ENCODE measurements around the gene ACAP2.
"Not testable (repeated sequence)": the region's sequence is repeated elsewhere in the genome, so short reads cannot be mapped to it uniquely, and the experiment has no call there.

ACAP2 gene

GRCh38 chr3:195290643-195291042 lies 152.2 kb downstream of the ACAP2 start:
- not testable (repeated sequence) for H3K9ac ChIP-seq (ENCODE audit: low read length); H3K79me2 ChIP-seq (ENCODE audit: control insufficient read depth, insufficient read depth, low read length, poor library complexity); H2BK5ac ChIP-seq (ENCODE audit: low read depth, low read length, poor library complexity); H3K23ac ChIP-seq (ENCODE audit: low read length); H4K8ac ChIP-seq (ENCODE audit: low read depth, low read length); H2BK12ac ChIP-seq (ENCODE audit: low read length); H3K14ac ChIP-seq (ENCODE audit: low read length); H4K12ac ChIP-seq (ENCODE audit: low read depth, low read length); H2AK5ac ChIP-seq (ENCODE audit: low read length); H3K18ac ChIP-seq (ENCODE audit: low read length); DNase-seq; H3K4me3 ChIP-seq (ENCODE audit: low read depth, low read length); H3K4me1 ChIP-seq (ENCODE audit: control insufficient read depth in 1 of 2, insufficient read depth in 2 of 2, low read length in 2 of 2); H3K4ac ChIP-seq (ENCODE audit: low read depth, low read length); H3K27me3 ChIP-seq (ENCODE audit: insufficient read depth, low read length); H2AFZ ChIP-seq (ENCODE audit: insufficient read depth, low read length, poor library complexity); H3K79me1 ChIP-seq (ENCODE audit: low read length); H3K4me2 ChIP-seq (ENCODE audit: low read length); H3K9me3 ChIP-seq (ENCODE audit: insufficient read depth, low read depth, low read length); H4K91ac ChIP-seq (ENCODE audit: low read depth, low read length); H2BK120ac ChIP-seq (ENCODE audit: insufficient read depth, low read length, poor library complexity); H3K27ac ChIP-seq (ENCODE audit: low read depth, low read length)
- peaks cover 12 to 13% of the 10 kb centered on the region in 2 experiments for H3K36me3 ChIP-seq (ENCODE audit: control insufficient read depth in 1 of 2, insufficient read depth in 2 of 2, low read length in 2 of 2)
- WGBS (ENCODE audit: extremely low coverage, insufficient coverage, insufficient read length) = no CpG with 5 or more reads among the region's 5 CpGs

- Histone ChIP-seq H3K79me1 (ENCODE audit: low read length) (no peaks in the 10 kb centered on the region), H3K14ac (ENCODE audit: low read length) (no peak overlapping the region), H3K27ac (ENCODE audit: low read depth, low read length) (no peak overlapping the region), H3K4me2 (ENCODE audit: low read length) (no peak overlapping the region), H3K9ac (ENCODE audit: low read length) (no peak overlapping the region), H2AFZ (ENCODE audit: insufficient read depth, low read length, poor library complexity) (no peak overlapping the region), H3K27me3 (ENCODE audit: insufficient read depth, low read length) (no peaks in the 10 kb centered on the region), H3K18ac (ENCODE audit: low read length) (no peak overlapping the region), H3K9me3 (ENCODE audit: insufficient read depth, low read depth, low read length) (no peaks in the 10 kb centered on the region), H4K91ac (ENCODE audit: low read depth, low read length) (no peak overlapping the region), H4K12ac (ENCODE audit: low read depth, low read length) (no peak overlapping the region), H3K23ac (ENCODE audit: low read length) (no peak overlapping the region), H3K36me3 (ENCODE audit: control insufficient read depth in 1 of 2, insufficient read depth in 2 of 2, low read length in 2 of 2) (peaks cover 4 to 7% of the 10 kb centered on the region in 2 experiments), H2AK5ac (ENCODE audit: low read length) (no peak overlapping the region), H2BK12ac (ENCODE audit: low read length) (no peak overlapping the region), H3K4ac (ENCODE audit: low read depth, low read length) (no peak overlapping the region), H2BK5ac (ENCODE audit: low read depth, low read length, poor library complexity) (no peak overlapping the region), H3K4me1 (ENCODE audit: control insufficient read depth in 1 of 2, insufficient read depth in 2 of 2, low read length in 2 of 2) (peaks cover 3 to 5% of the 10 kb centered on the region in 2 experiments), H4K8ac (ENCODE audit: low read depth, low read length) (no peak overlapping the region), H3K79me2 (ENCODE audit: control insufficient read depth, insufficient read depth, low read length, poor library complexity) (no peaks in the 10 kb centered on the region), H2BK120ac (ENCODE audit: insufficient read depth, low read length, poor library complexity) (no peak overlapping the region), H3K4me3 (ENCODE audit: low read depth, low read length) (no peak overlapping the region)
- DNase-seq = no peak
- no CpG with 5 or more reads among the region's 4 CpGs for WGBS (ENCODE audit: extremely low coverage, insufficient coverage, insufficient read length)
These were observed 156.5 kb downstream of the ACAP2 start for GRCh38 chr3:195286115-195286872.

DNA sequence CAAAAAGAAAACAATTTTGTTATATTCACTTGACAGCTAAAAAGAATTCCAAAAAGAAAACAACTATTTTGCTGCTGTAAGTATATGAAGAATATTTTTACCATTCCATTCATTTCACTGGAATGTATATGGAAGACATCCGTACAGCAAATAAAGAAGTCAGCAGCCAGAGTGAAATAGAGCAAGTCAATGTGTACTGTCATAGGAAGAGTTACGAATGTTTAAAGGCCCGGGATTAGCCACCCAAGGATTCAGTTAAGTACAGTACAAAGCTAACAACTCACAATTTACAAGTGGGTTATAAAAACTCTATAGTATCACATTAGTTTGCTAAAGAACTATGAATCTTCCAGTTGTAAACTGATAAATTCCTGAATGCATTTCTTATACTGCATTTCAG lies 157.4 kb downstream of the ACAP2 start:
- Histone ChIP-seq H2BK120ac (ENCODE audit: insufficient read depth, low read length, poor library complexity) (no peak overlapping the region), H3K4me3 (ENCODE audit: low read depth, low read length) (no peak overlapping the region), H3K27me3 (ENCODE audit: insufficient read depth, low read length) (no peaks in the 10 kb centered on the region), H4K8ac (ENCODE audit: low read depth, low read length) (no peak overlapping the region), H3K18ac (ENCODE audit: low read length) (no peak overlapping the region), H3K79me2 (ENCODE audit: control insufficient read depth, insufficient read depth, low read length, poor library complexity) (no peaks in the 10 kb centered on the region), H3K4ac (ENCODE audit: low read depth, low read length) (no peak overlapping the region), H4K91ac (ENCODE audit: low read depth, low read length) (no peak overlapping the region), H3K79me1 (ENCODE audit: low read length) (no peaks in the 10 kb centered on the region), H2BK12ac (ENCODE audit: low read length) (no peak overlapping the region), H3K23ac (ENCODE audit: low read length) (no peak overlapping the region), H3K4me2 (ENCODE audit: low read length) (no peak overlapping the region), H3K4me1 (ENCODE audit: control insufficient read depth in 1 of 2, insufficient read depth in 2 of 2, low read length in 2 of 2) (peaks cover 3 to 5% of the 10 kb centered on the region in 2 experiments), H3K9ac (ENCODE audit: low read length) (no peak overlapping the region), H2AFZ (ENCODE audit: insufficient read depth, low read length, poor library complexity) (no peak overlapping the region), H3K14ac (ENCODE audit: low read length) (no peak overlapping the region), H3K27ac (ENCODE audit: low read depth, low read length) (no peak overlapping the region), H4K12ac (ENCODE audit: low read depth, low read length) (no peak overlapping the region), H2AK5ac (ENCODE audit: low read length) (no peak overlapping the region), H3K36me3 (ENCODE audit: control insufficient read depth in 1 of 2, insufficient read depth in 2 of 2, low read length in 2 of 2) (peaks cover 4 to 7% of the 10 kb centered on the region in 2 experiments), H3K9me3 (ENCODE audit: insufficient read depth, low read depth, low read length) (no peaks in the 10 kb centered on the region), H2BK5ac (ENCODE audit: low read depth, low read length, poor library complexity) (no peak overlapping the region)
- no CpG with 5 or more reads among the region's 3 CpGs for whole genome bisulfite sequencing (ENCODE audit: extremely low coverage, insufficient coverage, insufficient read length)
- DNase-seq = no peak

GRCh38 chr3:195284842-195285241 lies 158.0 kb downstream of the ACAP2 start:
- H3K9me3 ChIP-seq (ENCODE audit: insufficient read depth, low read depth, low read length) = no peaks in the 10 kb centered on the region
- no peak overlapping the region for H2AFZ ChIP-seq (ENCODE audit: insufficient read depth, low read length, poor library complexity)
- H3K79me2 ChIP-seq (ENCODE audit: control insufficient read depth, insufficient read depth, low read length, poor library complexity) = no peaks in the 10 kb centered on the region
- H4K91ac ChIP-seq (ENCODE audit: low read depth, low read length) = no peak overlapping the region
- H3K36me3 ChIP-seq (ENCODE audit: control insufficient read depth in 1 of 2, insufficient read depth in 2 of 2, low read length in 2 of 2) = peaks cover 4 to 7% of the 10 kb centered on the region in 2 experiments
- no peak overlapping the region for H3K4ac ChIP-seq (ENCODE audit: low read depth, low read length)
- WGBS (ENCODE audit: extremely low coverage, insufficient coverage, insufficient read length) = no CpG with 5 or more reads among the region's 3 CpGs
- no peak overlapping the region for H3K14ac ChIP-seq (ENCODE audit: low read length)
- H2BK120ac ChIP-seq (ENCODE audit: insufficient read depth, low read length, poor library complexity) = no peak overlapping the region
- H3K9ac ChIP-seq (ENCODE audit: low read length) = no peak overlapping the region
- H3K27me3 ChIP-seq (ENCODE audit: insufficient read depth, low read length) = no peaks in the 10 kb centered on the region
- H4K12ac ChIP-seq (ENCODE audit: low read depth, low read length) = no peak overlapping the region
- H3K18ac ChIP-seq (ENCODE audit: low read length) = no peak overlapping the region
- no peaks in the 10 kb centered on the region for H3K79me1 ChIP-seq (ENCODE audit: low read length)
- no peak overlapping the region for H2BK12ac ChIP-seq (ENCODE audit: low read length)
- no peak overlapping the region for H3K23ac ChIP-seq (ENCODE audit: low read length)
- H2BK5ac ChIP-seq (ENCODE audit: low read depth, low read length, poor library complexity) = no peak overlapping the region
- DNase-seq = peak in 1 of 2 donors; percentile 67
- H3K4me1 ChIP-seq (ENCODE audit: control insufficient read depth in 1 of 2, insufficient read depth in 2 of 2, low read length in 2 of 2) = peaks cover 3 to 5% of the 10 kb centered on the region in 2 experiments
- no peak overlapping the region for H3K4me2 ChIP-seq (ENCODE audit: low read length)
- no peak overlapping the region for H2AK5ac ChIP-seq (ENCODE audit: low read length)
- H4K8ac ChIP-seq (ENCODE audit: low read depth, low read length) = no peak overlapping the region
- no peak overlapping the region for H3K4me3 ChIP-seq (ENCODE audit: low read depth, low read length)
- H3K27ac ChIP-seq (ENCODE audit: low read depth, low read length) = no peak overlapping the region
